GM23338 (cell line): ENCODE data around the gene NPVF. TPM values are rescaled to one million over a fixed set of nuclear protein-coding genes. Genes with fewer than 3 reads are reported as not detected.

ENCODE experiments used
- ATAC-seq: fragments of 200-7000 bp; cut with Tn5 transposase; 3 replicates; pipeline ENCODE4 v1.9.1; 2020
- DNase-seq: peaks from one replicate; pipeline ENCODE4 v3.0.0-alpha.2; 2015; ENCODE audit warnings: low spot score
- H2AFZ ChIP-seq: fragments of 200-600 bp; sonication (generic); 2 replicates; pipeline ENCODE4 v1.8.0; 2016; ENCODE audit warnings: antibody characterized with exemption, mild to moderate bottlenecking, moderate library complexity
- H3F3A ChIP-seq: fragments of 200-600 bp; sonication (generic); replicated peaks from 2 replicates; pipeline ENCODE4 v1.8.0; 2017; ENCODE audit warnings: antibody characterized with exemption, mixed run types, low read depth
- H3K27ac ChIP-seq: fragments of 200-600 bp; sonication (generic); 2 replicates; pipeline ENCODE4 v1.6.1; 2016; ENCODE audit warnings: low read depth
- H3K27me3 ChIP-seq: fragments of 200-600 bp; sonication (generic); 2 replicates; pipeline ENCODE4 v1.8.0; 2016; ENCODE audit warnings: mild to moderate bottlenecking, mixed run types, moderate library complexity; ENCODE audit not compliant: insufficient read depth
- H3K36me3 ChIP-seq: fragments of 200-600 bp; sonication (generic); 2 replicates; pipeline ENCODE4 v1.8.0; 2016; ENCODE audit warnings: mild to moderate bottlenecking; ENCODE audit not compliant: insufficient read depth
- H3K4me1 ChIP-seq: fragments of 200-600 bp; sonication (generic); 2 replicates; pipeline ENCODE4 v1.8.0; 2016; ENCODE audit warnings: mild to moderate bottlenecking, moderate library complexity; ENCODE audit not compliant: insufficient read depth
- H3K4me2 ChIP-seq: fragments of 200-600 bp; sonication (generic); 2 replicates; pipeline ENCODE4 v1.7.1; 2017; ENCODE audit warnings: mixed run types
- H3K4me3 ChIP-seq: fragments of 200-600 bp; sonication (generic); 2 replicates; pipeline ENCODE4 v1.6.1; 2016; ENCODE audit warnings: mixed run types
- H3K79me2 ChIP-seq: fragments of 200-600 bp; sonication (generic); replicated peaks from 2 replicates; pipeline ENCODE4 v1.8.0; 2017; ENCODE audit warnings: mild to moderate bottlenecking; ENCODE audit not compliant: insufficient read depth
- H3K9me2 ChIP-seq: fragments of 200-600 bp; sonication (generic); 2 replicates; pipeline ENCODE4 v1.8.0; 2017; ENCODE audit not compliant: insufficient read depth
- H4K20me1 ChIP-seq: fragments of 200-600 bp; sonication (generic); replicated peaks from 2 replicates; pipeline ENCODE4 v1.8.0; 2017; ENCODE audit warnings: mild to moderate bottlenecking; ENCODE audit not compliant: insufficient read depth
- H3K27ac Mint-ChIP-seq: 2 replicates; pipeline ENCODE4 v1.8.0; 2020; ENCODE audit warnings: inconsistent platforms, mild to moderate bottlenecking, moderate library complexity, mixed read lengths
- H3K27me3 Mint-ChIP-seq: 3 replicates; pipeline ENCODE4 v1.8.0; 2022; ENCODE audit warnings: low read depth, mild to moderate bottlenecking, moderate library complexity, mixed read lengths, inconsistent platforms; ENCODE audit not compliant: insufficient read depth, poor library complexity
- H3K36me3 Mint-ChIP-seq: 3 replicates; pipeline ENCODE4 v1.8.0; 2021; ENCODE audit warnings: low read depth, mild to moderate bottlenecking, inconsistent platforms, moderate library complexity, mixed read lengths
- H3K4me1 Mint-ChIP-seq: 3 replicates; pipeline ENCODE4 v1.8.0; 2020; ENCODE audit warnings: mild to moderate bottlenecking, inconsistent platforms, mixed read lengths
- H3K4me3 Mint-ChIP-seq: 3 replicates; pipeline ENCODE4 v1.8.0; 2021; ENCODE audit warnings: moderate library complexity, mild to moderate bottlenecking, inconsistent platforms, mixed read lengths
- H3K9me3 Mint-ChIP-seq: 3 replicates; pipeline ENCODE4 v1.8.0; 2020; ENCODE audit warnings: moderate library complexity, mild to moderate bottlenecking, inconsistent platforms, mixed read lengths
- EZH2 ChIP-seq: fragments of 200-600 bp; sonication (generic); IDR thresholded peaks from one replicate; pipeline ENCODE4 v1.8.0; 2017; ENCODE audit warnings: antibody characterized with exemption, mild to moderate bottlenecking, low read depth; ENCODE audit not compliant: unreplicated experiment
- JUNB ChIP-seq: IDR thresholded peaks from one replicate; pipeline ENCODE4 v1.6.1; 2016; ENCODE audit warnings: antibody characterized with exemption; ENCODE audit not compliant: unreplicated experiment
- NANOG ChIP-seq: IDR thresholded peaks from 2 replicates; pipeline ENCODE4 v1.6.1; 2016; ENCODE audit warnings: antibody characterized with exemption, borderline replicate concordance
- STAT1 ChIP-seq: IDR thresholded peaks from one replicate; pipeline ENCODE4 v1.6.1; 2016; ENCODE audit warnings: antibody characterized with exemption; ENCODE audit not compliant: unreplicated experiment
- ZNF114 ChIP-seq: fragments of 250-450 bp; sonication (Bioruptor Pico); IDR thresholded peaks from 2 replicates; pipeline ENCODE4 v1.5.0; 2020; ENCODE audit warnings: mild to moderate bottlenecking, moderate library complexity
- polyA plus RNA-seq: library from polyadenylated mRNA; unstranded; fragments of >200 nt; fragmentation: Nextera tagmentation; extraction: Ambion mirVana; gene quantifications from 2 replicates; pipeline ENCODE4 v1.2.1, GENCODE V29; 2016
- total RNA-seq: library from RNA; depleted of rRNA; stranded (reverse); fragments of >200 nt; shearing (Covaris generic); gene quantifications from 2 replicates; pipeline ENCODE4 v1.2.3, GENCODE V29; 2014
- TF ChIP-seq, protein P1 (sequence below): fragments of 250-450 bp; sonication (Bioruptor Pico); IDR thresholded peaks from 2 replicates; pipeline ENCODE4 v1.5.0; 2020; ENCODE audit warnings: mild to moderate bottlenecking, moderate library complexity
- TF ChIP-seq, protein P2 (sequence below): IDR thresholded peaks from 2 replicates; pipeline ENCODE4 v1.6.1; 2016; ENCODE audit warnings: antibody characterized with exemption
- TF ChIP-seq, protein P3 (sequence below): IDR thresholded peaks from one replicate; pipeline ENCODE4 v1.6.1; 2018; ENCODE audit warnings: antibody characterized with exemption; ENCODE audit not compliant: unreplicated experiment

NPVF gene
- total and polyA plus RNA-seq, 2 experiments from 2014 or later, result not detected

DNA sequence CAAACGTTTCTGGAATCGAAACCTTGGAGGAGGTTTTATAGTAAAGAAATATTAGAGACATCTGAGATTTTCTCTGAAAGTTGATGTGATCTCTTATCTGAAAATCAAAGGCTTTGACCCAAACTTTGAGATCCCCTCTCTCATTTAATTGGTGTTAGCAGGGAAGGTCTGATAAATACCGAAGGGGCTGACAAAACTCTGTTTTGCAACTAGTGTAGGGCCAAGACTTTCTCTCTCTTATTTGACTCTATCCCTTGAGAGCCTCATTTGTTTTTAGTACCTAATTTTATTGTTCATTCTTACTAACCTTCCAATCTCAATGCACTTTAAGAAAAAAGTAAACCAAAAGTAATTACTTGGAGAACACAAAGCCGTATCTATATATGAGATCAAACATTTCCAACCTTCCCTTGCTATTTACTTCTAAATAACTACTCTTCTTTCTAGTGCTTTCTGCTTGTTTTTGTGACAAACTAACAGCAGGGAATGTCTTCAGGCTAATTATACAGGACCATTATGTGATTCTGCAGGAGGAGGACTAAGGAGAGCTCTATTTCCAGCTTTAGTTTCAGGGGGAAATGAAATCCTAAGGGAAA, 33.4 kb upstream of the NPVF start:
- H3K4me2 ChIP-seq, result no peak overlapping the region
- no peak overlapping the region for H3K27ac Mint-ChIP-seq
- H4K20me1 ChIP-seq, result no peaks in the 10 kb centered on the region

DNA sequence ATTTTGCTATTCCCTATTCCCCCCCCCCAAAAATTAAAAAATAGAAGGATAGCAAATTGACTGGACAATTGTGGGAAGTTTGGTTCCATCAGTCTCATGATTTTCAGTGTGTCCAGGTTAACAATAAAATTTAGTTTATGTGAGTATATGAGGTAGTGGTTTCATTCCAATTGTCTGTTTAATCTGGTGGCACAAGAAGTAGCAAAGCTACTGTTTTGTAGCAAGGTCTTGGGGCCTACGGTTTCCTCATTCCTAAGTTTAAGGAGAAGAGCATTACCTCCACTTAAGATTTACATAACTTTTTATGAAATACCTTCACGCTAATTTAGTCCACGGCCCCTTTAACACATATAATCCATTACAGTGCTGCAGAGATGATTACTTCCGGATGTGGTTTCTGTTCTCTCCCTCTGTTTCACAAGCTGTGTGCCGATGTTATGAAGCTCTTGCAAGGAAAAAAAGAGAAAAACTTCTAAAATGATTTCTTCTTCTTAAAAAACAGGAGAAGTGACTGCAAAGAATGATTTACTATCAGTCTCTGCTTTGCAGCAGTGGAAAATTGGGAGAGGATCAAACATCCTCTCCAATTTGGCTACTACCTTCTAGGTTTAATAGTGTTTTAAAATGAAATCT, 32.7 kb upstream of the NPVF start:
- Histone ChIP-seq H3K4me1 (no peaks in the 10 kb centered on the region), H2AFZ (peak overlapping the region; percentile 34; the same call in 1 of the 2 replicates), H3K4me2 (no peak overlapping the region), H4K20me1 (no peaks in the 10 kb centered on the region), H3K27me3 (no peaks in the 10 kb centered on the region), H3K4me3 (no peak overlapping the region), H3K79me2 (no peaks in the 10 kb centered on the region), H3F3A (no peaks in the 10 kb centered on the region), H3K27ac (no peak overlapping the region), H3K36me3 (no peaks in the 10 kb centered on the region), H3K9me2 (no peaks in the 10 kb centered on the region)
- H3K4me1 Mint-ChIP-seq, result no peaks in the 10 kb centered on the region
- no peaks in the 10 kb centered on the region for H3K36me3 Mint-ChIP-seq
- DNase-seq, result no peak
- H3K27me3 Mint-ChIP-seq, result no peaks in the 10 kb centered on the region
- H3K27ac Mint-ChIP-seq, result no peak overlapping the region
- H3K9me3 Mint-ChIP-seq, result no peaks in the 10 kb centered on the region
- no peak overlapping the region for H3K4me3 Mint-ChIP-seq
- no peak for ATAC-seq
- TF ChIP-seq ZNF114 (CRISPR knock-in tag) (no peak), JUNB (no peak), STAT1 (no peak), EZH2 (no peak)
- TF ChIP-seq, protein P1, sequence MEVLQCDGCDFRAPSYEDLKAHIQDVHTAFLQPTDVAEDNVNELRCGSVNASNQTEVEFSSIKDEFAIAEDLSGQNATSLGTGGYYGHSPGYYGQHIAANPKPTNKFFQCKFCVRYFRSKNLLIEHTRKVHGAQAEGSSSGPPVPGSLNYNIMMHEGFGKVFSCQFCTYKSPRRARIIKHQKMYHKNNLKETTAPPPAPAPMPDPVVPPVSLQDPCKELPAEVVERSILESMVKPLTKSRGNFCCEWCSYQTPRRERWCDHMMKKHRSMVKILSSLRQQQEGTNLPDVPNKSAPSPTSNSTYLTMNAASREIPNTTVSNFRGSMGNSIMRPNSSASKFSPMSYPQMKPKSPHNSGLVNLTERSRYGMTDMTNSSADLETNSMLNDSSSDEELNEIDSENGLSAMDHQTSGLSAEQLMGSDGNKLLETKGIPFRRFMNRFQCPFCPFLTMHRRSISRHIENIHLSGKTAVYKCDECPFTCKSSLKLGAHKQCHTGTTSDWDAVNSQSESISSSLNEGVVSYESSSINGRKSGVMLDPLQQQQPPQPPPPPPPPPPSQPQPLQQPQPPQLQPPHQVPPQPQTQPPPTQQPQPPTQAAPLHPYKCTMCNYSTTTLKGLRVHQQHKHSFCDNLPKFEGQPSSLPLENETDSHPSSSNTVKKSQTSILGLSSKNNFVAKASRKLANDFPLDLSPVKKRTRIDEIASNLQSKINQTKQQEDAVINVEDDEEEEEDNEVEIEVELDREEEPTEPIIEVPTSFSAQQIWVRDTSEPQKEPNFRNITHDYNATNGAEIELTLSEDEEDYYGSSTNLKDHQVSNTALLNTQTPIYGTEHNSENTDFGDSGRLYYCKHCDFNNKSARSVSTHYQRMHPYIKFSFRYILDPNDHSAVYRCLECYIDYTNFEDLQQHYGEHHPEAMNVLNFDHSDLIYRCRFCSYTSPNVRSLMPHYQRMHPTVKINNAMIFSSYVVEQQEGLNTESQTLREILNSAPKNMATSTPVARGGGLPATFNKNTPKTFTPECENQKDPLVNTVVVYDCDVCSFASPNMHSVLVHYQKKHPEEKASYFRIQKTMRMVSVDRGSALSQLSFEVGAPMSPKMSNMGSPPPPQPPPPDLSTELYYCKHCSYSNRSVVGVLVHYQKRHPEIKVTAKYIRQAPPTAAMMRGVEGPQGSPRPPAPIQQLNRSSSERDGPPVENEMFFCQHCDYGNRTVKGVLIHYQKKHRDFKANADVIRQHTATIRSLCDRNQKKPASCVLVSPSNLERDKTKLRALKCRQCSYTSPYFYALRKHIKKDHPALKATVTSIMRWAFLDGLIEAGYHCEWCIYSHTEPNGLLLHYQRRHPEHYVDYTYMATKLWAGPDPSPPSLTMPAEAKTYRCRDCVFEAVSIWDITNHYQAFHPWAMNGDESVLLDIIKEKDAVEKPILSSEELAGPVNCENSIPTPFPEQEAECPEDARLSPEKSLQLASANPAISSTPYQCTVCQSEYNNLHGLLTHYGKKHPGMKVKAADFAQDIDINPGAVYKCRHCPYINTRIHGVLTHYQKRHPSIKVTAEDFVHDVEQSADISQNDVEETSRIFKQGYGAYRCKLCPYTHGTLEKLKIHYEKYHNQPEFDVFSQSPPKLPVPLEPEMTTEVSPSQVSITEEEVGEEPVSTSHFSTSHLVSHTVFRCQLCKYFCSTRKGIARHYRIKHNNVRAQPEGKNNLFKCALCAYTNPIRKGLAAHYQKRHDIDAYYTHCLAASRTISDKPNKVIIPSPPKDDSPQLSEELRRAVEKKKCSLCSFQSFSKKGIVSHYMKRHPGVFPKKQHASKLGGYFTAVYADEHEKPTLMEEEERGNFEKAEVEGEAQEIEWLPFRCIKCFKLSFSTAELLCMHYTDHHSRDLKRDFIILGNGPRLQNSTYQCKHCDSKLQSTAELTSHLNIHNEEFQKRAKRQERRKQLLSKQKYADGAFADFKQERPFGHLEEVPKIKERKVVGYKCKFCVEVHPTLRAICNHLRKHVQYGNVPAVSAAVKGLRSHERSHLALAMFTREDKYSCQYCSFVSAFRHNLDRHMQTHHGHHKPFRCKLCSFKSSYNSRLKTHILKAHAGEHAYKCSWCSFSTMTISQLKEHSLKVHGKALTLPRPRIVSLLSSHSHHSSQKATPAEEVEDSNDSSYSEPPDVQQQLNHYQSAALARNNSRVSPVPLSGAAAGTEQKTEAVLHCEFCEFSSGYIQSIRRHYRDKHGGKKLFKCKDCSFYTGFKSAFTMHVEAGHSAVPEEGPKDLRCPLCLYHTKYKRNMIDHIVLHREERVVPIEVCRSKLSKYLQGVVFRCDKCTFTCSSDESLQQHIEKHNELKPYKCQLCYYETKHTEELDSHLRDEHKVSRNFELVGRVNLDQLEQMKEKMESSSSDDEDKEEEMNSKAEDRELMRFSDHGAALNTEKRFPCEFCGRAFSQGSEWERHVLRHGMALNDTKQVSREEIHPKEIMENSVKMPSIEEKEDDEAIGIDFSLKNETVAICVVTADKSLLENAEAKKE, result no peak
- TF ChIP-seq, protein P2, sequence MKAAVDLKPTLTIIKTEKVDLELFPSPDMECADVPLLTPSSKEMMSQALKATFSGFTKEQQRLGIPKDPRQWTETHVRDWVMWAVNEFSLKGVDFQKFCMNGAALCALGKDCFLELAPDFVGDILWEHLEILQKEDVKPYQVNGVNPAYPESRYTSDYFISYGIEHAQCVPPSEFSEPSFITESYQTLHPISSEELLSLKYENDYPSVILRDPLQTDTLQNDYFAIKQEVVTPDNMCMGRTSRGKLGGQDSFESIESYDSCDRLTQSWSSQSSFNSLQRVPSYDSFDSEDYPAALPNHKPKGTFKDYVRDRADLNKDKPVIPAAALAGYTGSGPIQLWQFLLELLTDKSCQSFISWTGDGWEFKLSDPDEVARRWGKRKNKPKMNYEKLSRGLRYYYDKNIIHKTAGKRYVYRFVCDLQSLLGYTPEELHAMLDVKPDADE, result no peak

More for the DNA sequence above, 33.4 kb upstream of the NPVF start:
- no peaks in the 10 kb centered on the region for H3K79me2 ChIP-seq
- H3K9me3 Mint-ChIP-seq, result no peaks in the 10 kb centered on the region
- no peak overlapping the region for H3K4me3 Mint-ChIP-seq
- TF ChIP-seq NANOG, result no peak
- no peak for TF ChIP-seq ZNF114 (CRISPR knock-in tag)
- TF ChIP-seq, protein P3, sequence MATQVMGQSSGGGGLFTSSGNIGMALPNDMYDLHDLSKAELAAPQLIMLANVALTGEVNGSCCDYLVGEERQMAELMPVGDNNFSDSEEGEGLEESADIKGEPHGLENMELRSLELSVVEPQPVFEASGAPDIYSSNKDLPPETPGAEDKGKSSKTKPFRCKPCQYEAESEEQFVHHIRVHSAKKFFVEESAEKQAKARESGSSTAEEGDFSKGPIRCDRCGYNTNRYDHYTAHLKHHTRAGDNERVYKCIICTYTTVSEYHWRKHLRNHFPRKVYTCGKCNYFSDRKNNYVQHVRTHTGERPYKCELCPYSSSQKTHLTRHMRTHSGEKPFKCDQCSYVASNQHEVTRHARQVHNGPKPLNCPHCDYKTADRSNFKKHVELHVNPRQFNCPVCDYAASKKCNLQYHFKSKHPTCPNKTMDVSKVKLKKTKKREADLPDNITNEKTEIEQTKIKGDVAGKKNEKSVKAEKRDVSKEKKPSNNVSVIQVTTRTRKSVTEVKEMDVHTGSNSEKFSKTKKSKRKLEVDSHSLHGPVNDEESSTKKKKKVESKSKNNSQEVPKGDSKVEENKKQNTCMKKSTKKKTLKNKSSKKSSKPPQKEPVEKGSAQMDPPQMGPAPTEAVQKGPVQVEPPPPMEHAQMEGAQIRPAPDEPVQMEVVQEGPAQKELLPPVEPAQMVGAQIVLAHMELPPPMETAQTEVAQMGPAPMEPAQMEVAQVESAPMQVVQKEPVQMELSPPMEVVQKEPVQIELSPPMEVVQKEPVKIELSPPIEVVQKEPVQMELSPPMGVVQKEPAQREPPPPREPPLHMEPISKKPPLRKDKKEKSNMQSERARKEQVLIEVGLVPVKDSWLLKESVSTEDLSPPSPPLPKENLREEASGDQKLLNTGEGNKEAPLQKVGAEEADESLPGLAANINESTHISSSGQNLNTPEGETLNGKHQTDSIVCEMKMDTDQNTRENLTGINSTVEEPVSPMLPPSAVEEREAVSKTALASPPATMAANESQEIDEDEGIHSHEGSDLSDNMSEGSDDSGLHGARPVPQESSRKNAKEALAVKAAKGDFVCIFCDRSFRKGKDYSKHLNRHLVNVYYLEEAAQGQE, result no peak
- no peaks in the 10 kb centered on the region for H3K4me1 ChIP-seq
- H3K9me2 ChIP-seq, result no peaks in the 10 kb centered on the region
- no peak overlapping the region for H3K27ac ChIP-seq
- no peak for DNase-seq
- no peaks in the 10 kb centered on the region for H3K27me3 Mint-ChIP-seq
- H3K36me3 Mint-ChIP-seq, result no peaks in the 10 kb centered on the region
- no peaks in the 10 kb centered on the region for H3K4me1 Mint-ChIP-seq
- H3K27me3 ChIP-seq, result no peaks in the 10 kb centered on the region
- no peaks in the 10 kb centered on the region for H3K36me3 ChIP-seq
- no peak overlapping the region for H3K4me3 ChIP-seq
- no peak for ATAC-seq
- peak overlapping the region; percentile 34; the same call in 1 of the 2 replicates for H2AFZ ChIP-seq
- no peaks in the 10 kb centered on the region for H3F3A ChIP-seq
